ENCODE data around the gene SLC19A1. TPM values are rescaled to one million over a fixed set of nuclear protein-coding genes. Genes with fewer than 3 reads are reported as not detected.
A peak's percentile ranks its signal among the peaks of the same experiment; 100 is the strongest.

The SLC19A1 gene
- total and polyA plus RNA-seq, 10 donors, result 7.5 to 52.8 (median 32.4) TPM

GRCh38 chr21:45507523-45507875, 34.7 kb downstream of the SLC19A1 start:
- no peaks in the 10 kb centered on the region for H3K27me3 ChIP-seq (replicated peaks in 1 of 7)
- peaks cover 0 to 6% (median 0%) of the 10 kb centered on the region in 6 donors for H3K4me1 ChIP-seq
- no peak overlapping the region for H3K27ac ChIP-seq
- WGBS, 5 donors, result 83 to 91% (median 87%) methylated on average over 5 to 9 of the region's 9 CpGs
- H3K4me3 ChIP-seq, result no peak overlapping the region
- intact Hi-C loops (cut with DNase I; ENCODE audit: low total_unique reads), result no loop called here
- peak; percentile 48 for DNase-seq
- peak in 1 of 3 donors; percentile 25 for TF ChIP-seq POLR2AphosphoS5 (IDR thresholded peaks at IDR 0.05)
- no peak for TF ChIP-seq POLR2A (IDR thresholded peaks at IDR 0.05)
- H3K36me3 ChIP-seq, result peaks cover 0 to 62% (median 21%) of the 10 kb centered on the region in 6 donors
- H3K9me3 ChIP-seq, result no peaks in the 10 kb centered on the region

GRCh38 chr21:45506836-45507522, 35.3 kb downstream of the SLC19A1 start:
- TF ChIP-seq POLR2A (IDR thresholded peaks at IDR 0.05) (no peak), CTCF (IDR thresholded peaks at IDR 0.05 in 8 of 11, conservative IDR thresholded peaks at IDR 0.05 in 3 of 11) (no peak), POLR2AphosphoS5 (IDR thresholded peaks at IDR 0.05) (no peak)
- WGBS, 5 donors, result 76 to 90% (median 86%) methylated on average over 1 to 13 of the region's 13 CpGs
- Histone ChIP-seq H3K27me3 (replicated peaks in 1 of 7) (no peaks in the 10 kb centered on the region), H3K36me3 (peaks cover 0 to 57% (median 16%) of the 10 kb centered on the region in 6 donors), H3K4me1 (peaks cover 0 to 2% (median 0%) of the 10 kb centered on the region in 6 donors), H3K4me3 (no peak overlapping the region), H3K27ac (no peak overlapping the region), H3K9me3 (no peaks in the 10 kb centered on the region)
- intact Hi-C loops (cut with DNase I; ENCODE audit: low total_unique reads), result no loop called here
- DNase-seq, result peak; percentile 73

- WGBS, 5 donors, result 84 to 93% (median 90%) methylated on average over 21 to 22 of the region's 22 CpGs
- intact Hi-C loops (cut with DNase I; ENCODE audit: low total_unique reads), result no loop called here
- Histone ChIP-seq H3K4me1 (no peaks in the 10 kb centered on the region), H3K27ac (no peak overlapping the region), H3K36me3 (peaks cover 0 to 51% (median 9%) of the 10 kb centered on the region in 6 donors), H3K4me3 (no peak overlapping the region), H3K27me3 (replicated peaks in 1 of 7) (no peaks in the 10 kb centered on the region), H3K9me3 (no peaks in the 10 kb centered on the region)
- TF ChIP-seq POLR2AphosphoS5 (IDR thresholded peaks at IDR 0.05) (peak in 2 of 3 donors; percentile 22 to 59), CTCF (IDR thresholded peaks at IDR 0.05 in 8 of 11, conservative IDR thresholded peaks at IDR 0.05 in 3 of 11) (no peak)
- DNase-seq, result peak; percentile 65
Observed at GRCh38 chr21:45506241-45506817, 35.9 kb downstream of the SLC19A1 start.

GRCh38 chr21:45505416-45506021, 36.7 kb downstream of the SLC19A1 start:
- intact Hi-C loops (cut with DNase I; ENCODE audit: low total_unique reads), result no loop called here
- WGBS, 5 donors, result 89 to 94% (median 90%) methylated on average over 11 to 33 of the region's 33 CpGs

More at GRCh38 chr21:45505416-45506021, 36.7 kb downstream of the SLC19A1 start:
- no peaks in the 10 kb centered on the region for H3K4me1 ChIP-seq
- TF ChIP-seq POLR2AphosphoS5 (IDR thresholded peaks at IDR 0.05), result peak in 2 of 3 donors; percentile 4 to 6
- no peak for TF ChIP-seq CTCF (IDR thresholded peaks at IDR 0.05 in 8 of 11, conservative IDR thresholded peaks at IDR 0.05 in 3 of 11)
- no peak for TF ChIP-seq POLR2A (IDR thresholded peaks at IDR 0.05)
- H3K27ac ChIP-seq, result no peak overlapping the region
- peak; percentile 73 for DNase-seq
- no peak overlapping the region for H3K4me3 ChIP-seq
- no peaks in the 10 kb centered on the region for H3K27me3 ChIP-seq (replicated peaks in 1 of 7)
- peaks cover 0 to 44% (median 6%) of the 10 kb centered on the region in 6 donors for H3K36me3 ChIP-seq
- no peaks in the 10 kb centered on the region for H3K9me3 ChIP-seq
